Measurements from ENCODE around the gene CALB2. TPM values are rescaled to one million over a fixed set of nuclear protein-coding genes. Genes with fewer than 3 reads are reported as not detected.

The CALB2 gene
- polyA plus RNA-seq, 2 of the 4 experiments (the other 2 are of a cell fraction), result 3.7 to 6.4 TPM

DNA sequence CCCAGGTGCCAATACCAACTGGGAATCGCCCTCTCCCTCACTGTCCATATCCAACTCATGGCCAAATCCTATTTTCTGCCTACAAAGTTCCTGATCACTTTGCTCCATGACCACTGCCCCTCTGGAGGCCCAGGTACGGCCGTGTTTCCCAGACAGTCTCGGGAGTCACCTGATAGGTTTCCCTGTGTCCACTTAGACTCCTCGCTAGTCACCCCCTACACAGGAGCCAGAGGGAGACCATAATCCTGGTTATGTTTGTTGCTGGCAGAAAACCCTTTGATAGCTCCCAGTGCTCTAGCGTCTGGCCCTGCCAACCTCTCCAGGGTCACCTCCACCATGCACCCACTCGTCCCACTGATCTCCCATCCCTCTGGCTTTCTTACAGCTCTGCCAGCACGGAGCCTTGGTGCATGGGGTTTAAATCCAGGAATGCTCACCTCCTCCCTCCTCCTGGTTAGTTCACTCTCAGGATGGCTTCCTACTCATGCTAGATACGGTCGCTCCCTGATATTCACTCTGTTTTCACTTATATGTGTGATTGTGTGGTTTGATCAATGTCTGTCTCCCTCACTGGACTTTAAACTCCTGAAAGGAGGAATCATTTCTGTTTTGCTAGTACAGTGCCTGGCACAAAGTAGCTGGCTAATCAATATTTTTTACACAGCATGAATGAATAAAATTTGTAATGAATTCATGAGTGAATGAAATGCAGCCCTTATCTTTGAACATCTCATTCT, 7.5 kb upstream of the CALB2 start:
- DNase-seq (ENCODE audit: low read depth in 1 of 2, low spot score in 1 of 2) (no peak), ATAC-seq (no peak), FAIRE-seq (no peak)
- Histone ChIP-seq H3K4me2 (no peak overlapping the region), H3K4me1 (no peaks in the 10 kb centered on the region), H3K9me3 (no peaks in the 10 kb centered on the region), H3K4me3 (no peak overlapping the region), H3K27ac (no peak overlapping the region)
- no peak for TF ChIP-seq HOXB13 (CRISPR knock-in tag; IDR thresholded peaks at IDR 0.05; ENCODE audit: low read depth)
- TF ChIP-seq KDM5A (IDR thresholded peaks at IDR 0.05), result no peak
- 50% methylated on average over 10 of the region's 10 CpGs for WGBS (ENCODE audit: missing lambda C conversion rate)
- ChIA-PET CTCF (no interaction called here), POLR2A (no interaction called here)

DNA sequence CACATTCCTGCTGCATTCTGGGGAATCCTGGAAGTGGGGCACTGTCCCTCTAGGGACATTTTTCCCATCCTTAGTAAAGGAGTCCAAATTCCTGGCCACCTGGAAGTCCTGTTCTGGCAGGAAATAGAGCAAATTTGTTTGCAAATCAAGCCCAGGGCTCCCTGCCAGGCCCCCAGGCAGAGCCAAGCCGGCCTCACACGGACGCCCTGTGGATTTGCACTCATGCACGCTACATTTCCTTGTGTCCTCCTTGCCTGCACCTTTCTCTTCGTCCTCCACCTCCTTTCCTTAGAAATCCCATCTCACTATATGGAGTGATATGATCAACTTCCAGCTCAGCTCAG, 7.0 kb upstream of the CALB2 start:
- DNase-seq (ENCODE audit: low read depth in 1 of 2, low spot score in 1 of 2), result no peak
- Histone ChIP-seq H3K4me3 (no peak overlapping the region), H3K9me3 (no peaks in the 10 kb centered on the region), H3K4me2 (no peak overlapping the region), H3K4me1 (no peaks in the 10 kb centered on the region), H3K27ac (no peak overlapping the region)
- ChIA-PET CTCF (no interaction called here), POLR2A (no interaction called here)
- no peak for TF ChIP-seq HDAC2 (IDR thresholded peaks at IDR 0.05)
- no peak for TF ChIP-seq PHF8 (IDR thresholded peaks at IDR 0.05; ENCODE audit: borderline replicate concordance, low read depth)
- peak; percentile 18; the same call in 1 of the 2 replicates for TF ChIP-seq GATA3 (IDR thresholded peaks at IDR 0.05; ENCODE audit: borderline replicate concordance)
- 10% methylated on average over 5 of the region's 5 CpGs for WGBS (ENCODE audit: missing lambda C conversion rate)
- no peak for FAIRE-seq
- no peak for ATAC-seq

DNA sequence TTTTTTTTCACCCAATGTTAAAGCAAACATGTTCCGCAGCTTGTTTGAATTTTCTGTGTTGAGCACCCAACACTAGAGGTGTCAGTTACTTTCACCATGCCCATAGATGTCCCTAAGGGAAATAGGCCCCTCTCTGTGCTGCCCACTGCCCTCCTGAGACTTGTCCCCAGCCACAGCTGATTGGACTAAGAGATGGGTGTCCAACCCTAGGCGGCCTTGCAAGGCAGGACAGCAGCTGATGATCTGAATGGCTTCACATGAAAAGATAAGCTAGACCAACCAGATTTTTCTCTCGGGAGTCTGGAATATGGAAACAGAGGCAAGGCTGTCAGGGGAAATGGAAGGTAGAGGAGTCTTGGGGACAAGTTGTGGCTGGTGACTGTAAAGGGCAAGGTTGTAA, 6.1 kb upstream of the CALB2 start:
- Histone ChIP-seq H3K4me2 (no peak overlapping the region), H3K4me3 (no peak overlapping the region), H3K27ac (no peak overlapping the region), H3K9me3 (no peaks in the 10 kb centered on the region), H3K4me1 (no peaks in the 10 kb centered on the region)
- FAIRE-seq (no peak), ATAC-seq (no peak), DNase-seq (ENCODE audit: low read depth in 1 of 2, low spot score in 1 of 2) (no peak)
- WGBS (ENCODE audit: missing lambda C conversion rate), result 61% methylated on average over 3 of the region's 3 CpGs
- POLR2A ChIA-PET, result no interaction called here
- CTCF ChIA-PET, result no interaction called here
- TF ChIP-seq, protein P1, sequence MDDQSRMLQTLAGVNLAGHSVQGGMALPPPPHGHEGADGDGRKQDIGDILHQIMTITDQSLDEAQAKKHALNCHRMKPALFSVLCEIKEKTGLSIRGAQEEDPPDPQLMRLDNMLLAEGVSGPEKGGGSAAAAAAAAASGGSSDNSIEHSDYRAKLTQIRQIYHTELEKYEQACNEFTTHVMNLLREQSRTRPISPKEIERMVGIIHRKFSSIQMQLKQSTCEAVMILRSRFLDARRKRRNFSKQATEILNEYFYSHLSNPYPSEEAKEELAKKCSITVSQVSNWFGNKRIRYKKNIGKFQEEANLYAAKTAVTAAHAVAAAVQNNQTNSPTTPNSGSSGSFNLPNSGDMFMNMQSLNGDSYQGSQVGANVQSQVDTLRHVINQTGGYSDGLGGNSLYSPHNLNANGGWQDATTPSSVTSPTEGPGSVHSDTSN (IDR thresholded peaks at IDR 0.05), result no peak
- TF ChIP-seq MAZ (IDR thresholded peaks at IDR 0.05; ENCODE audit: borderline replicate concordance, low read depth, low read length) (no peak), PHF8 (IDR thresholded peaks at IDR 0.05; ENCODE audit: borderline replicate concordance, low read depth) (no peak), FOSL2 (IDR thresholded peaks at IDR 0.05) (no peak), FOSL2 (CRISPR knock-in tag; IDR thresholded peaks at IDR 0.05) (no peak), RFX5 (IDR thresholded peaks at IDR 0.05) (no peak), HOXB5 (CRISPR knock-in tag; IDR thresholded peaks at IDR 0.05) (no peak), HEYL (CRISPR knock-in tag; IDR thresholded peaks at IDR 0.05) (no peak), RNF2 (IDR thresholded peaks at IDR 0.05; ENCODE audit: borderline replicate concordance, low read depth) (no peak), EHF (CRISPR knock-in tag; IDR thresholded peaks at IDR 0.05) (no peak), MAFK (IDR thresholded peaks at IDR 0.05; ENCODE audit: partially characterized antibody) (no peak), ZC3H11A (IDR thresholded peaks at IDR 0.05) (no peak), NFE2L2 (conservative IDR thresholded peaks at IDR 0.05; ENCODE audit: low read length) (no peak), HOXA7 (CRISPR knock-in tag; IDR thresholded peaks at IDR 0.05) (no peak), RARB (CRISPR knock-in tag; IDR thresholded peaks at IDR 0.05) (no peak), JUNB (IDR thresholded peaks at IDR 0.05) (no peak), CEBPB (IDR thresholded peaks at IDR 0.05) (no peak), SMC3 (IDR thresholded peaks at IDR 0.05) (no peak), EHMT2 (IDR thresholded peaks at IDR 0.05; ENCODE audit: low read depth) (no peak)
- TF ChIP-seq, protein P2, sequence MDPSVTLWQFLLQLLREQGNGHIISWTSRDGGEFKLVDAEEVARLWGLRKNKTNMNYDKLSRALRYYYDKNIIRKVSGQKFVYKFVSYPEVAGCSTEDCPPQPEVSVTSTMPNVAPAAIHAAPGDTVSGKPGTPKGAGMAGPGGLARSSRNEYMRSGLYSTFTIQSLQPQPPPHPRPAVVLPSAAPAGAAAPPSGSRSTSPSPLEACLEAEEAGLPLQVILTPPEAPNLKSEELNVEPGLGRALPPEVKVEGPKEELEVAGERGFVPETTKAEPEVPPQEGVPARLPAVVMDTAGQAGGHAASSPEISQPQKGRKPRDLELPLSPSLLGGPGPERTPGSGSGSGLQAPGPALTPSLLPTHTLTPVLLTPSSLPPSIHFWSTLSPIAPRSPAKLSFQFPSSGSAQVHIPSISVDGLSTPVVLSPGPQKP (IDR thresholded peaks at IDR 0.05; ENCODE audit: low read depth, low read length), result no peak
- TF ChIP-seq, protein P3, sequence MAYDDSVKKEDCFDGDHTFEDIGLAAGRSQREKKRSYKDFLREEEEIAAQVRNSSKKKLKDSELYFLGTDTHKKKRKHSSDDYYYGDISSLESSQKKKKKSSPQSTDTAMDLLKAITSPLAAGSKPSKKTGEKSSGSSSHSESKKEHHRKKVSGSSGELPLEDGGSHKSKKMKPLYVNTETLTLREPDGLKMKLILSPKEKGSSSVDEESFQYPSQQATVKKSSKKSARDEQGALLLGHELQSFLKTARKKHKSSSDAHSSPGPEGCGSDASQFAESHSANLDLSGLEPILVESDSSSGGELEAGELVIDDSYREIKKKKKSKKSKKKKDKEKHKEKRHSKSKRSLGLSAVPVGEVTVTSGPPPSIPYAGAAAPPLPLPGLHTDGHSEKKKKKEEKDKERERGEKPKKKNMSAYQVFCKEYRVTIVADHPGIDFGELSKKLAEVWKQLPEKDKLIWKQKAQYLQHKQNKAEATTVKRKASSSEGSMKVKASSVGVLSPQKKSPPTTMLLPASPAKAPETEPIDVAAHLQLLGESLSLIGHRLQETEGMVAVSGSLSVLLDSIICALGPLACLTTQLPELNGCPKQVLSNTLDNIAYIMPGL (CRISPR knock-in tag; IDR thresholded peaks at IDR 0.05; ENCODE audit: borderline replicate concordance), result no peak
